HCEC 1CT (cell line): Measurements from ENCODE around the gene GOT1.
A peak's percentile ranks its signal among the peaks of the same experiment; 100 is the strongest.

ENCODE experiments used
- DNase-seq: peaks from one replicate; pipeline ENCODE4 v3.0.0-alpha.2; 2017

GOT1 gene

GRCh38 chr10:99394256-99394655, 36.2 kb downstream of the GOT1 start:
- DNase-seq, result no peak

- DNase-seq, result no peak
These were observed 36.7 kb downstream of the GOT1 start for GRCh38 chr10:99393683-99394082.

GRCh38 chr10:99393036-99393435, 37.4 kb downstream of the GOT1 start:
- DNase-seq, result no peak

- DNase-seq, result no peak
These were observed 39.1 kb downstream of the GOT1 start for GRCh38 chr10:99391346-99391745.

- DNase-seq, result no peak
These were observed 40.5 kb downstream of the GOT1 start for GRCh38 chr10:99389729-99390480.

DNA sequence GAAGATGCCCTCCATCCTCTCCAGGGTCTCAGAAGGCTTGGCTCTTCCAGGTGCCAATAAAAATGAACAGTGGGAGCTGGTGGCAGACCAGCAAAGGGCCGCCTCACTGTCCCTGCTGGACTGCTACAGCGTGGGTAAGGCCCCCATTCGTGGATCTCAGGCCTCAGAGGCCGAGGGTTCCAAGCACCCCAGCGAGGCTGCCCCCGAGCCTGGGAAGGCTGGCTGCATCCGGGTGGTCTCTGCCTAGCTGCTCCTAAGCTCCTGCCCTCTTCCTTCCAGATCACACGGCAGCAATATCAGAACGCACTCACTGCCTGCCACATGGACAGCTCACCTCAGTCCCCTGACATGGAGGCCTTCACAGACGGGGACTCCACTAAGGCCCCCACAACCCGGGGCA, 42.9 kb downstream of the GOT1 start:
- DNase-seq, result no peak

DNA sequence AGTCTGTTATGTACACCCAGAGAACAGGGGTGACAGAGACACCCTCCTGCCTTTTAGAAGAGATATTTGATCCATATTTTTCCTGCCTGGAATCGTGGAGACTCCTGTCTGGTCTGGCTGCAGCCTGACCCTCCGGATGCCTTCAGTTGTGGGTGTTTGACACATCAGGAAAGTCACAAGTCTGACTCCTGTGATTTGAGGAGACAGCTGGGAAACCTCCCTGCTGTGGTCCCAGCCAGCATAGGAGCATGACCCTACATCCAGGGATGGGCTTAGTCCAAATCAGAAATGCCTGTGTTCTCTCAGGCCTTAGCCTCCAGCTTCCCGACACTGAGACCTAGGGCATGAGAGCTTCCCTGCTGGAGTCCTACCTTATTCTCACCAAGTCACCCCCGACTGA, 43.4 kb downstream of the GOT1 start:
- DNase-seq, result no peak

- no peak for DNase-seq
These were observed 48.2 kb downstream of the GOT1 start for GRCh38 chr10:99382176-99382575.

DNA sequence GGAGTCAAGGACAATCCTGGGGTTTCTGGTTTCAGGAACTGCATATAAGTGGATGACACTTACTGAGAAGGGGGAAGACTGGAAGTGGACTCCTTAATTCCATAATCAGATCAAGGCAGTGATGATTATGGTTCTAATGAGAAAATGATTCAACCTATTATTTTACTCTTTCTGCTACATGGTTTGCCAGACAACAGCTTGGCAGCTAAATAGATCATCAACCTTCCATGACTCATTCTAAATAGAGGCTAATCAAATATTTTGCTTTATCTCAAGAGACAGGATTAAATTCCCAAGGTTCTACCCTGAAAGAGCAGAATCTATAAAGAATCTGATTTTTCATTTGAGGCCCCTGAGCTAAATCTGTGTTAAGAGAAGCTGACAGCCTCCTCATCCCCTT, 55.0 kb downstream of the GOT1 start:
- no peak for DNase-seq

- no peak for DNase-seq
These were observed 55.5 kb downstream of the GOT1 start for GRCh38 chr10:99374972-99375371.

- DNase-seq, result peak; percentile 35
These were observed 55.9 kb downstream of the GOT1 start for GRCh38 chr10:99374526-99374925.

DNA sequence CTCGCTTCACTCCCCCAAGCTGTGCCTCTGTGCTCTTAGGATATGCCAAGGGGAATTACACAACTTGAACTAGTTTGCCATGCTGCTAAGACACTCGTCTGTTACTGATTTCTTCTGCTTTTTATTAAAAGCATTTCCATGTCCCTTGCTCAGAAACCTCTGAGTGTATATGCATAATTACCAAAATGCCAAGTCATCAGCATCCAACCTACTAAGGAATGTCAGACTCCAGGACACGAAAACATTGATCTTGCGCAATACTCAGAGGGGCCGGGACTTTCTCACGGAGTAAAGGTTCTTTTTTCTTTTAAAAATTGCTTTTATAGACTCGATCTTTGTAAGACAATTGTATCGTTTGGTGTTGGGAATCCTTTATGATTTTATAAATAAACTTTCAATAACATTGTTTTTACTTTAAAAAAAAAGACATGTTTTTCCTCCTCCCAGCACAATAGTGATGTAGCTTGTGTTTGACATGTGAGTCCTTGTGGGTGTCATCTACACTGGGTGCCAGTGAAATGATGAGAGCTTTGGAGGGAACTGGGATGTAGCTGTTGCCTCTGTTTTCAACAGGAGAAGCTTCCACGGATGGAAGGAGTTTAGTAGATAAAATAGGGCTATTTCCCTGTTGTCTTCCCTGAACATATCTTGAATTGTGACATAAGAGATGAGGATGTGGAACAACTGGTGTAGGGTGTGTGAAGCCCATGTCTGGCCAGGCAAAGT, 57.7 kb downstream of the GOT1 start:
- DNase-seq, result no peak

DNA sequence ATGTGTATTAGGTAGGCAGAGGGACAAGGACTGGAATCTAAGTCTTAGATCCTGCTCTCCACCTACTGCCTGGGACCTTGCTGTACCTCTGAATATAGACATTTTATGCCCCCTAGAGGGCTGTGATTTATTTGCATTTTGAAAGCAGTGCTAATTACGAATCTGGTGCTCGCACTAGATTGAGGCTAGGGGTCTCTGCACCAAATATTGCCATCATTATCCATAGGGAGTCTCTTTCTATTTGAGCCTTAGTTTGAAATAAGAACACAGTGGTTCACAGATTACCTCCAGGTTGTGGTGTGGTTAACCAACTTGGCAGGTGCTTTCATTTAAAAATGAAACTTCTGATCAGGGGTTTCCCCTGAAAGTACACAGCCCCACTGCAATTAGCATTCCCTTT, 59.4 kb downstream of the GOT1 start:
- peak; percentile 54 for DNase-seq

- no peak for DNase-seq
These were observed 60.9 kb downstream of the GOT1 start for GRCh38 chr10:99369551-99369950.

- peak; percentile 24 for DNase-seq
These were observed 61.3 kb downstream of the GOT1 start for GRCh38 chr10:99369126-99369525.

- DNase-seq, result peak; percentile 61
These were observed 61.8 kb downstream of the GOT1 start for GRCh38 chr10:99368646-99369045.

GRCh38 chr10:99366666-99367065, 63.8 kb downstream of the GOT1 start:
- DNase-seq, result no peak

- no peak for DNase-seq
These were observed 64.7 kb downstream of the GOT1 start for GRCh38 chr10:99365736-99366135.

GRCh38 chr10:99365311-99365710, 65.1 kb downstream of the GOT1 start:
- no peak for DNase-seq

GRCh38 chr10:99364125-99364524, 66.3 kb downstream of the GOT1 start:
- DNase-seq, result no peak

DNA sequence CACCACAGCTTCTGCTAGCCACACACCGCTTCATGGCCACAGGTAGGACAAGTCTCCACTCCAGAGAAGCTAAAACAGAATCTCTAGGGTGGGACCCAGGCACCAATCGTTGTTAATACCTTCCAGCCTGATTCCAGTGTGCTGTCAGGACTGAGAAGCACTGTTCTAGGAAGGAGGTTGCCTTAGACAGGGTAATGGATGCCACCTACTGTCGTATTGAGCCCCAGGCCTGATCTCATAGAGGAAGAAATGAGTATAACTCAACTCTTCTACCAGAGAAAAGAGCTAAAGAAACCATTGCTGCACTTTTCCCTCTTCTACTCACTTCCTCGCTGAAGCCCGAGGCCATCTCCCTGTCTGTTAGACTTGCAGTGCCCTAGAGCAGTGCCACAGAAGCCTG, 69.5 kb downstream of the GOT1 start:
- DNase-seq, result no peak

DNA sequence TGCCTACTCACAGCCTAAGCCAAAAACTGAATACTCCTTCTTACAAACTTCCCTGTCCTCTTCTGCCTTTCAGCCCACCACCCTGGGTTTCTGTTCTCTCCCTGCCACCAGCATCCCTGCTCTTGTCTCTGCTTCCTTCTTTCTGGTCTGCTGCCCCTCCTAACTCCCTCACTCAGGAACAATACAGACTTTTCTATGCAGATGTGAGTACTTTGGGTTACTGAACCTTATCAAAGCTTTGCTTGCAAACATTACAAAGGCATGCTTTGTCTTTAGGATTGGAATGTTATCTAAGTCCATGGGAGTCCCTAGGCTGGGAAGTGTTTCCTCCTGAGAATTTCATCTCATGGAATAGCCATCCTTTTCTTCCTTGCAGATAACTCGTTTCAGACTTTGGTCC, 72.3 kb downstream of the GOT1 start:
- no peak for DNase-seq

DNA sequence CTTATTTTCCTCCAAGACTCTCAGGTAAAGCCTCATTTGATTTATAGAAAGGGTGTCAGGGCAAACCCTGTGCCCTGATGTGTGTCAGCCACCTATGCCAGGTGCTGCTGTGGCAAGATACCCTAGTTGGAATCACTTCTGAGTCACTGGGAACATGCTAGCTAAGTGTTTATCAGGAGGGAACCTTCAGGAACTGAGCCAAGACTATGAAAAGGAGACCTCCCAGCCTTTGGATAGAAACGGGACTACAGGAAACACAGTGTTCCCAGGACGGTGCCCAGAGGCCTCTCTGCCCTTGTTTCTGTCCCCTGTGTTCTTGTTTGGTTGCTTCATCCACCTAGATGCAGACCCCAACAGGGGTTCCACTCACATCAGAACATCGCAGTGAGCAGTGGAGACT, 72.7 kb downstream of the GOT1 start:
- DNase-seq, result no peak

DNA sequence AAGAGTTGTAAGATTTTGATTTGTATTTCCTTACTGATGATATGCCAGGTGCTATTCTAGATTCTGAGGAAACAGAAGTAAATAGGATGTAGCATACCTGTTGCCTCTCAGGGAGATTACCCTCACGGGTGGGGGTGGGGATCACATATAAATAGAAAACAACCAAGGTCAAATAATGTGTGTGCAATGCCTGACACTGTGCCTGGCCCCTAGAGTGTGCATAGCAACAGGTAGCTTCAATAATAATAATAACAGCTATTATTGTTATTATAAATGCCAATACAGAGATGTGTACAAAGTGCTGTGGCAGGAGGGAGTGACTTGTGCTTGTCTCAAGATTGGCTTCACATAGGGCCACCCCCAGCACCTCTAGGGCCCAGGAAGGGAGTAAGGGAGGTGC, 77.2 kb downstream of the GOT1 start:
- no peak for DNase-seq

- DNase-seq, result no peak
These were observed 82.8 kb downstream of the GOT1 start for GRCh38 chr10:99347672-99348071.
